Cardiac ventricle fibroblast (primary cell): ENCODE measurements around the gene EPHX1. TPM values are rescaled to one million over a fixed set of nuclear protein-coding genes. Genes with fewer than 3 reads are reported as not detected.

Source experiments
- total RNA-seq: library from RNA; depleted of rRNA; stranded (reverse); fragments of >200 nt; gene quantifications from 2 replicates; pipeline ENCODE4 v1.2.3, GENCODE V29; 2015

EPHX1 gene
- 390 and 427 TPM in 2 replicates for total RNA-seq

DNA sequence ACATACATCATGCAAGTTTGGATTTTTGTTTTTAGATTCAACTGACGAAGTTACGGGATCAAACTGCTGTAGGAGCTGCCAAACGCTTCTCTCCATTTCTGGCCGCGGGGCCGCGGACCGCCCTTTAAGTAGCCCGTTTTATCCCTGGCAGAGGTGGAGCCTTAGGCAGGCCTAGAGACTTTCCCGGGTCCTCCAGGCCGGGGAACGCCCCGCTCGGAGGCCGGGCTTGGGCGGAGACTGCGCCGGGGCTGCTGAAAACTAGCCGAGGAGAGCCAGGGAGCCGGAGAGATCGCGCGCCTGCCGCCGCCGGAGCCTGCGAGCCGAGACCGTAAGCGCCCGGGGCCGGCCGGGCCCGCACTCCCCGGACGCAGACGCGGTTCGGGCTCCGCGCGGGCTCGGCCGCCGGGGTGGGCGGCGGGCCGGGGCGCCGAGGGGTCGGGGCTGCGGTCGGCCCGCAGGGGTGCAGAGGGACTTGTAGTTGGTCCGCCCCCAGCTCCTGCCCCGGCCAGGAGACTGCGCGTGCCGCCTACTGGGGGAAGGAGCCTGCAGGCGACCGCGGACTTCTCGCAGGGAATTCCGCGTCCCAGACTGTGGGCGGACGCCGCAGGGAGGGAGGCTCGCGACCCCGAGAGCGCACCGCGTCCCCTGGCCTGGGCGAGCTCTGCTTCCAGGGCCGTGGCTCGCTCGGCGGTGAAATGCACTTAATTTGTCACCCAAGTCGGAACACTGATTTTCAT lies at the start of gene EPHX1:
EPHX1 (plus strand) TSS at position 283 of the 737 bp plus-strand sequence. CDS start 18,606 bp downstream, outside the sequence.

DNA sequence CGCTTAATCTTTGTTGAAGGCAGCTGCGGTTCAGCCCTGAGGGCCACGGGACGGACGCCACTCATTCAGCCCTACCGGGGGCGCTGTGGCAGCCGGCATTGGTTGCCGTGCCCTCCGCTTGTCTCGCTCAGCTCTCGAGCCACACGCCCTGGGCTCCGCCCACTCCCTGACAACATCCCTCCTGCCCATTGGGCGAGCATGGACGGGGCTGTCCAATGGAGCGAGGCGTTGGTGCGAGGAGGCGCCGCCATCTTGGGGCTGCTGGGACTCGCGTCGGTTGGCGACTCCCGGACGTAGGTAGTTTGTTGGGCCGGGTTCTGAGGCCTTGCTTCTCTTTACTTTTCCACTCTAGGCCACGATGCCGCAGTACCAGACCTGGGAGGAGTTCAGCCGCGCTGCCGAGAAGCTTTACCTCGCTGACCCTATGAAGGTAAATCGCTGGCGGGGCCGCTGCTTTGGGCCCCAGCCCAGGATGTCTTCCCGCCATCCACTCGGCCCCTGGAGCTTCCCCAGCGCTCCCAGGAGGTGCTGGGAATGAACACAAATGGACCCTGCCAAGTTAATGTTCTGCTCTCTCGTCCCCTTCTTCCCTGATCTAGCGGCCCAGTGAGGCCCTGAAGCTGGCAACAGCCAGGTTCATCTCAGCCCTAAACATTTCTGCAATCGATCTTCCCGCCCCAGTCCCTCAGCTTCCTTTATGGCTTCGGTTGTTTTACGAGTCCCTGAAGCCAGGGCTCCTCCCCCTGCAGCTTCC lies 32.2 kb upstream of the EPHX1 start, which contains the start of gene SRP9:
SRP9 (plus strand) TSS at position 244 of the 754 bp plus-strand sequence; CDS start at position 359, 115 bp downstream.

DNA sequence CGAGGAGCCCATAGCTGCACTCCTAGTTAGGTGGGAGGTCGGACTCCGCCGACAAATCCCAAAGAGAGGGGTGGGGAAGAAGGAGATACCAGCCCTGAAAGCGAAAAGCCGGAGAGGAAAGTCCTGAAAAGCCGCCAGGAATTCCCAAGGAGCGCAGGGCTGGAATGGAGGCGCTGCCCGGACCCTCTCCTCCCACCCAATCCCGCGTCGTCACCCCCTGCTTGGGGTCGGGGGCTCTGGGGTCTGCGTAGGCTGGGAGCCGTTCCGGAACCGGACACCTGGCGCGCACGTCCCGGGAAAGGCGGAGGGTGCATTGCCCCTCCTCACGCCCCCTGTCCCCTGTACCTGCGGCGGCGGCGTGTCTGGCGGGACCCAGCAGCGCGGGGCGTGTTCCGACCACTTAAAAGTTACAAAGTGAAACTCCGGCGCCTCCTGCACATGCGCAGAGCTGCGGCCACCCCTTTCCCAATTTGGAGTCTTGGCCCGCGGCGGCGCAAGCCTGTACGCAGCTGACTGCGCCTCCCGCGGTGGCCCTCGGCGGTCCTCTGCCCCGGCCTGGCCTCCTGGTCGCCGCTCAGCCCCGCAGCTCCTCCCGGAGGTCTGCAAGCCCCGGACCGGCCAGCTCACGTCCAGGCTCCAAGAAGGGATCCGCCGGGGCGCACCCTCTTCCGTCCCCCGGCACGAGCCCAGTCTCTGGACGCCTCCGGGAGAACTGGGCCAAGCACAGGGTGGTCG lies 72.2 kb downstream of the EPHX1 start, which contains the start of gene TMEM63A:
TMEM63A (minus strand) TSS at position 422 of the 735 bp plus-strand sequence. CDS start 4,800 bp downstream, outside the sequence.

DNA sequence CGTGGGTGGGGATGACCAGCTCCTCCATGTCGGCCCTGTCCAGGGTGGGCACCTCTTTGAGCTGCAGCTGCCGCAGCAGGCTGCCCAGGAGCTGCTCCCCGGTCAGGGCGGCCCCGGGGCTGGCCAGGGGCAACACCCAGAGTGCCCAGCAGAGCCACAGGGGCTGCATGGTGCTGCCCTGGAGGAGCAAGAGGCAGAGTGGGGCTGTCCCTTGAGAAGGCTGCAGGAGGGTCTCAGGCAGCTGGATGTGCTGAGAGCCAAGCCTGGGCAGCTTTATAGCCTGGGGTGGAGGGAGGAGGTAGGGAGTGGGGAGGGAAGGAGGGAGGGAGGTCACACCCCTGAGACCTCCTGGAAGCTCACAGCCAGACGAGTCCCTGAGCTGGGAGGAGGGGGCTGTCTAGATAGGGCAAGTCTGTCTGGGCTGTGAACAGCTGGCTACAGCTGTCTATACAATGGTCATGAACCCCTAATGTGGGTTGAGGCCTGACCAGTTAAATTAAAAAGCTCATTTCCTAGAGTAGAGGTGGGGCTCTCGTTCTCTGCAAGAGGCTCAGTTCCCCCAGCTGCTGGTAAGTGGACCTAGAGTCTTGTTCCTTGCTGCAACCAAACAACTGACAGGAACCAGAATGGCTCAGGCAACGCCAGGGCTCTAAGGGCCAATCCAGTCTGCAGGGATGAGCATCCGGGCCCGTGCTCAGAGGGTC lies 79.1 kb downstream of the EPHX1 start, which contains the start of gene LEFTY1:
LEFTY1 (minus strand) TSS at position 249 of the 704 bp plus-strand sequence; CDS start at position 169, 80 bp downstream.

Other genes with a start within 250 kb of the EPHX1 start
- 95.5 and 132 TPM in 2 replicates for gene ENAH, start 157.0 kb upstream of the EPHX1 start, total RNA-seq
- 140 and 152 TPM in 2 replicates for gene SRP9, start 32.3 kb upstream of the EPHX1 start, total RNA-seq
- 10.2 and 12.4 TPM in 2 replicates for gene TMEM63A, start 72.3 kb downstream of the EPHX1 start, total RNA-seq
- not detected in 2 replicates for gene LEFTY1, start 79.0 kb downstream of the EPHX1 start, total RNA-seq
- gene PYCR2, start 114.1 kb downstream of the EPHX1 start, total RNA-seq, result 31.7 and 42.4 TPM in 2 replicates
- not detected in 2 replicates for gene LEFTY2, start 131.1 kb downstream of the EPHX1 start, total RNA-seq
- 10.4 and 11.8 TPM in 2 replicates for gene SDE2, start 189.2 kb downstream of the EPHX1 start, total RNA-seq